Glutamatergic neuron (in vitro differentiated cells): ENCODE data around the gene CBFA2T3. TPM values are rescaled to one million over a fixed set of nuclear protein-coding genes. Genes with fewer than 3 reads are reported as not detected.

Experiments
- DNase-seq: peaks from one replicate; pipeline ENCODE4 v3.0.0; 2022
- H3K27ac Mint-ChIP-seq: one replicate; pipeline ENCODE4 v1.8.0; 2020; ENCODE audit warnings: mild to moderate bottlenecking, mixed read lengths, inconsistent platforms; ENCODE audit not compliant: unreplicated experiment
- H3K27me3 Mint-ChIP-seq: one replicate; pipeline ENCODE4 v1.8.0; 2020; ENCODE audit warnings: mild to moderate bottlenecking, moderate library complexity, mixed read lengths, inconsistent platforms; ENCODE audit not compliant: unreplicated experiment
- H3K36me3 Mint-ChIP-seq: one replicate; pipeline ENCODE4 v1.8.0; 2020; ENCODE audit warnings: mild to moderate bottlenecking, mixed read lengths, inconsistent platforms; ENCODE audit not compliant: unreplicated experiment
- H3K4me1 Mint-ChIP-seq: one replicate; pipeline ENCODE4 v1.8.0; 2020; ENCODE audit warnings: mild to moderate bottlenecking, low read depth, mixed read lengths, inconsistent platforms; ENCODE audit not compliant: unreplicated experiment
- H3K4me3 Mint-ChIP-seq: one replicate; pipeline ENCODE4 v1.8.0; 2020; ENCODE audit warnings: mild to moderate bottlenecking, mixed read lengths, inconsistent platforms; ENCODE audit not compliant: unreplicated experiment
- H3K9me3 Mint-ChIP-seq: one replicate; pipeline ENCODE4 v1.8.0; 2020; ENCODE audit warnings: mild to moderate bottlenecking, moderate library complexity, mixed read lengths, inconsistent platforms; ENCODE audit not compliant: unreplicated experiment
- CTCF ChIP-seq: fragments of 200-600 bp; sonication (generic); IDR thresholded peaks from one replicate; pipeline ENCODE4 v1.5.0; 2021; ENCODE audit not compliant: partially characterized antibody, unreplicated experiment
- total RNA-seq: library from RNA; stranded (reverse); fragmentation: NEBNext Ultra II Directional; extraction: Animal tissue kit (Norgen Biotek cat#: 25700); gene quantifications from one replicate; pipeline ENCODE4 v1.2.1, GENCODE V29; 2021; ENCODE audit not compliant: unreplicated experiment

Gene CBFA2T3
- total RNA-seq, 1 donor from 2014 or later, result 126 TPM

- Mint-ChIP-seq H3K9me3 (peaks cover 3% of the 10 kb centered on the region), H3K4me3 (no peak overlapping the region), H3K4me1 (peaks cover 2% of the 10 kb centered on the region), H3K36me3 (peaks cover 8% of the 10 kb centered on the region), H3K27ac (no peak overlapping the region), H3K27me3 (peaks cover 4% of the 10 kb centered on the region)
- DNase-seq, result no peak
- TF ChIP-seq CTCF, result no peak
Measured at GRCh38 chr16:88848557-88848956, 128.4 kb downstream of the CBFA2T3 start.

DNA sequence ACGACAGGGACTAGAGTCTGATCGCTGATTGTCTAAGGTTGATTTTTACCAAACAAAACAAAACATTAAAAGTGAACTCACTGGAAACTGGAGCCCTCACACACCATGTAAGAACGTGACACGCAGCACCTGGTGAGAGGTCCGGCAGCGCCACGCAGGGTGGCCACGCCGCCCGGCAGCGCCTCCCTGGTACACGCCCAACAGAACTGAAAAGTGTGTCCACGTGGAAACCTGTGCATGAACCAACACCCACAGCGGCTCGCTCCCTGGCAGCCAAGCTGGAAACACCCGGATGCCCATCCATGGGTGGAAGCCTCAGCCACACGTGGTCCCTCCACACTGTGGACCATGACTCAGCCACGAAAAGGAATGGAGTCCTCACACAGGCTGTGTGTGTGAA is 129.4 kb downstream of the CBFA2T3 start:
- Mint-ChIP-seq H3K27me3 (peaks cover 6% of the 10 kb centered on the region), H3K4me3 (no peak overlapping the region)

GRCh38 chr16:88846088-88846487 is 130.9 kb downstream of the CBFA2T3 start:
- H3K4me1 Mint-ChIP-seq, result peaks cover 2% of the 10 kb centered on the region
- no peaks in the 10 kb centered on the region for H3K36me3 Mint-ChIP-seq
- H3K4me3 Mint-ChIP-seq, result no peak overlapping the region
- no peak for DNase-seq
- TF ChIP-seq CTCF, result no peak
- no peak overlapping the region for H3K27ac Mint-ChIP-seq
- H3K27me3 Mint-ChIP-seq, result peaks cover 5% of the 10 kb centered on the region
- peaks cover 4% of the 10 kb centered on the region for H3K9me3 Mint-ChIP-seq

More for the DNA sequence above, 129.4 kb downstream of the CBFA2T3 start:
- Mint-ChIP-seq H3K9me3 (peaks cover 5% of the 10 kb centered on the region), H3K4me1 (peaks cover 2% of the 10 kb centered on the region), H3K36me3 (peaks cover 8% of the 10 kb centered on the region), H3K27ac (no peak overlapping the region)
- no peak for DNase-seq
- no peak for TF ChIP-seq CTCF

DNA sequence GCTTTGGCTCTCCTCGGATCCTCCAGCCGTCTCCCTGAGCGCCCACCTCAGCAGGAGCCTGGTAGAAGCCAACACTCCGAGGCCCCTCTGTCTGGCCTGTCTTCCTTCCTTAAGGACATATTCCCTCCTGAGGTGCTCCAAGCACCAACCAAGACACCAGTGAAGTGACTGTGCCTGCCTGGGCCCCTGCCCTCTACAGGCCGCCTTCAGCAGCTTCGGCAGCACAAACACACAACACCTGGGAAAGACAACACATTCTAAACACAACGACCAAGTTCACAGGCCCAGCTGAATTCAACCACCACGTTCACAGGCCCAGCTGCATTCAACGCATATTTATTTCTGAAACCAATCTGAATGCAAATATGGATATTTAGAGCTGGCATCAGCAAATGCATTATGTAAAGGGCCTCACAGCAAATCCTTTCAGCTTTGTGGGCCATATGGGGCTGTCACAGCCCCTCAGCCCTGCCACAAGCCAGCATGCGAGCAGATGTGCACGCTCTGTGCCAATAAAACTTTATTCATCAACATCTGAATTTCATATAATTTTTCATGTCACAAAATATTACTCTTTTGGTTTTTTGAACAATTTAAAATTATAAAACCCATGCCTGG is 132.5 kb downstream of the CBFA2T3 start:
- DNase-seq, result no peak
- Mint-ChIP-seq H3K4me1 (peaks cover 2% of the 10 kb centered on the region), H3K27me3 (peaks cover 7% of the 10 kb centered on the region), H3K27ac (peak overlapping the region; percentile 79), H3K36me3 (no peaks in the 10 kb centered on the region), H3K9me3 (peaks cover 3% of the 10 kb centered on the region), H3K4me3 (no peak overlapping the region)
- peak; percentile 19 for TF ChIP-seq CTCF

GRCh38 chr16:88843256-88843655 is 133.8 kb downstream of the CBFA2T3 start:
- TF ChIP-seq CTCF, result no peak
- no peak for DNase-seq
- H3K4me1 Mint-ChIP-seq, result peaks cover 2% of the 10 kb centered on the region
- H3K4me3 Mint-ChIP-seq, result no peak overlapping the region
- peaks cover 3% of the 10 kb centered on the region for H3K9me3 Mint-ChIP-seq
- no peak overlapping the region for H3K27ac Mint-ChIP-seq
- peaks cover 7% of the 10 kb centered on the region for H3K27me3 Mint-ChIP-seq
- H3K36me3 Mint-ChIP-seq, result no peaks in the 10 kb centered on the region
